Measurements from ENCODE around the gene ZNF502. TPM values are rescaled to one million over a fixed set of nuclear protein-coding genes. Genes with fewer than 3 reads are reported as not detected.
A peak's percentile ranks its signal among the peaks of the same experiment; 100 is the strongest.

ZNF502 gene
- total and polyA plus RNA-seq, 2 of the 13 experiments (the other 11 are each of a cell fraction or from before 2014, with no cell fraction given), result not detected

DNA sequence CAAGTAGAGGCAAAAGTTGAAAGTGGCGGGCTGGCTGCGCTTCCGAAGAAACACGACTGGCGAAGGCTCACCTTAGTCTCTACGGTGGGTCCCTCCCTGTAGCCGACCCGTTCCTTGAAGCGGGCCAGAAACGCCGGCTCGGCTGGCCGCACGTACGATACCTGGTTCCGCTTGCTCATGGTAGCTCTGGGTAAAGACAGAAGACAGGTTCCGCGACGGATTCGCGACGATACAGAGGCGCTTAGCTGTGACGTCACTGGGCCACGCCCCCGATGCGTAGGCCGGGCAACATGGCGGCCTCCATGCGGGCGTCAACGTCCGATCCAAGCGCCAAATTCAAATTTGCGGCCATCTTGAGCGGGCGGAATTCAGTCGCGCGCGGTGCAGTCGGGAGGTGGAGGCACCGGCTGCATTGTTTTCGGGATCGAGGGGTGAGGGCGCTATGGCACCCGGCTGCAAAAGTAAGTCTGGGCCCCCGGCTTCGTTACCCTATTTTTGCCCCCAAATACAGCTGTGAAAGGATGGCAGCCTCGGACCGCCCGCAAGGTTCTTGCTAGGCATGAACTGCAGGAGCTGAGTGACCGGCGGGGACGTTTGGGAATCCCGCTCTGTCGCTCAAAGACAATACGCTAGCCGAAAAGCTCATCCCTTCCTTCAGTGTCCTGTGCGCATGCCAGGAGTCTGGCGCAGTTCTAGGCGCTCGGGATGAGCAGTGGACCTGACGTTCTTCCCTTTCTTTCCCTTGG lies 49.1 kb downstream of the ZNF502 start, which contains the start of the genes KIAA1143 and KIF15 (continued):
- TF ChIP-seq ZNF850 (CRISPR knock-in tag; conservative IDR thresholded peaks at IDR 0.05) (0 out of 2 replicates have a peak, but pooled peaks have one; percentile 10), NRL (CRISPR knock-in tag; IDR thresholded peaks at IDR 0.05; ENCODE audit: borderline replicate concordance) (peak; percentile 53; the same call in 1 of the 2 replicates), SATB2 (CRISPR knock-in tag; IDR thresholded peaks at IDR 0.05) (no peak), ZNF136 (CRISPR knock-in tag; IDR thresholded peaks at IDR 0.05; ENCODE audit: low read depth) (no peak), MED13 (CRISPR knock-in tag; IDR thresholded peaks at IDR 0.05) (peak; percentile 55; the same call in 1 of the 2 replicates), ZNF577 (CRISPR knock-in tag; IDR thresholded peaks at IDR 0.05; ENCODE audit: borderline replicate concordance, low read depth) (no peak), ZNF274 (CRISPR knock-in tag; IDR thresholded peaks at IDR 0.05) (peak; percentile 94), ARNT (IDR thresholded peaks at IDR 0.05) (no peak), NFATC3 (CRISPR knock-in tag; IDR thresholded peaks at IDR 0.05) (no peak), SIN3A (IDR thresholded peaks at IDR 0.05; ENCODE audit: borderline replicate concordance, low read depth, low read length) (peak; percentile 99), RFXAP (CRISPR knock-in tag; IDR thresholded peaks at IDR 0.05; ENCODE audit: borderline replicate concordance) (peak; percentile 85; the same call in 1 of the 2 replicates), PTBP1 (IDR thresholded peaks at IDR 0.05; ENCODE audit: low read depth, low read length, poor library complexity, severe bottlenecking) (no peak), ZNF331 (CRISPR knock-in tag; IDR thresholded peaks at IDR 0.05) (peak; percentile 79), ZNF713 (CRISPR knock-in tag; IDR thresholded peaks at IDR 0.05) (0 out of 2 replicates have a peak, but pooled peaks have one; percentile 59), MLX (CRISPR knock-in tag; IDR thresholded peaks at IDR 0.05) (no peak), ESRRA (CRISPR knock-in tag; IDR thresholded peaks at IDR 0.05; ENCODE audit: low read depth) (0 out of 2 replicates have a peak, but pooled peaks have one; percentile 10), ZBED4 (CRISPR knock-in tag; IDR thresholded peaks at IDR 0.05; ENCODE audit: borderline replicate concordance) (peak; percentile 97)
- TF ChIP-seq, protein P1, sequence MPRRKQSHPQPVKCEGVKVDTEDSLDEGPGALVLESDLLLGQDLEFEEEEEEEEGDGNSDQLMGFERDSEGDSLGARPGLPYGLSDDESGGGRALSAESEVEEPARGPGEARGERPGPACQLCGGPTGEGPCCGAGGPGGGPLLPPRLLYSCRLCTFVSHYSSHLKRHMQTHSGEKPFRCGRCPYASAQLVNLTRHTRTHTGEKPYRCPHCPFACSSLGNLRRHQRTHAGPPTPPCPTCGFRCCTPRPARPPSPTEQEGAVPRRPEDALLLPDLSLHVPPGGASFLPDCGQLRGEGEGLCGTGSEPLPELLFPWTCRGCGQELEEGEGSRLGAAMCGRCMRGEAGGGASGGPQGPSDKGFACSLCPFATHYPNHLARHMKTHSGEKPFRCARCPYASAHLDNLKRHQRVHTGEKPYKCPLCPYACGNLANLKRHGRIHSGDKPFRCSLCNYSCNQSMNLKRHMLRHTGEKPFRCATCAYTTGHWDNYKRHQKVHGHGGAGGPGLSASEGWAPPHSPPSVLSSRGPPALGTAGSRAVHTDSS (CRISPR knock-in tag; conservative IDR thresholded peaks at IDR 0.05), result 0 out of 2 replicates have a peak, but pooled peaks have one; percentile 53
- TF ChIP-seq, protein P2, sequence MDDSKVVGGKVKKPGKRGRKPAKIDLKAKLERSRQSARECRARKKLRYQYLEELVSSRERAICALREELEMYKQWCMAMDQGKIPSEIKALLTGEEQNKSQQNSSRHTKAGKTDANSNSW (CRISPR knock-in tag; IDR thresholded peaks at IDR 0.05; ENCODE audit: borderline replicate concordance), result no peak
- TF ChIP-seq, protein P3, sequence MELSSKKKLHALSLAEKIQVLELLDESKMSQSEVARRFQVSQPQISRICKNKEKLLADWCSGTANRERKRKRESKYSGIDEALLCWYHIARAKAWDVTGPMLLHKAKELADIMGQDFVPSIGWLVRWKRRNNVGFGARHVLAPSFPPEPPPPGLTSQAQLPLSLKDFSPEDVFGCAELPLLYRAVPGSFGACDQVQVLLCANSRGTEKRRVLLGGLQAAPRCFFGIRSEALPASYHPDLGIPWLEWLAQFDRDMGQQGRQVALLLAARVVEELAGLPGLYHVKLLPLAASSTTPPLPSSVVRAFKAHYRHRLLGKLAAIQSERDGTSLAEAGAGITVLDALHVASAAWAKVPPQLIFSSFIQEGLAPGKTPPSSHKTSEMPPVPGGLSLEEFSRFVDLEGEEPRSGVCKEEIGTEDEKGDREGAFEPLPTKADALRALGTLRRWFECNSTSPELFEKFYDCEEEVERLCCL (CRISPR knock-in tag; IDR thresholded peaks at IDR 0.05; ENCODE audit: borderline replicate concordance), result no peak
- TF ChIP-seq, protein P4, sequence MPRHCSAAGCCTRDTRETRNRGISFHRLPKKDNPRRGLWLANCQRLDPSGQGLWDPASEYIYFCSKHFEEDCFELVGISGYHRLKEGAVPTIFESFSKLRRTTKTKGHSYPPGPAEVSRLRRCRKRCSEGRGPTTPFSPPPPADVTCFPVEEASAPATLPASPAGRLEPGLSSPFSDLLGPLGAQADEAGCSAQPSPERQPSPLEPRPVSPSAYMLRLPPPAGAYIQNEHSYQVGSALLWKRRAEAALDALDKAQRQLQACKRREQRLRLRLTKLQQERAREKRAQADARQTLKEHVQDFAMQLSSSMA (CRISPR knock-in tag; IDR thresholded peaks at IDR 0.05), result no peak; the same call in 1 of the 2 replicates

All from HepG2 (cell line).